GM19023 (cell line): ENCODE results near the gene SPAG8.

Experiments
- ATAC-seq: cut with Tn5 transposase; IDR thresholded peaks from one replicate; pipeline ENCODE4 v1.9.1; 2021; ENCODE audit warnings: mild to moderate bottlenecking, moderate library complexity; ENCODE audit not compliant: unreplicated experiment

SPAG8 gene

GRCh38 chr9:35811381-35812024, 559 bp downstream of the SPAG8 start:
- ATAC-seq: no peak

DNA sequence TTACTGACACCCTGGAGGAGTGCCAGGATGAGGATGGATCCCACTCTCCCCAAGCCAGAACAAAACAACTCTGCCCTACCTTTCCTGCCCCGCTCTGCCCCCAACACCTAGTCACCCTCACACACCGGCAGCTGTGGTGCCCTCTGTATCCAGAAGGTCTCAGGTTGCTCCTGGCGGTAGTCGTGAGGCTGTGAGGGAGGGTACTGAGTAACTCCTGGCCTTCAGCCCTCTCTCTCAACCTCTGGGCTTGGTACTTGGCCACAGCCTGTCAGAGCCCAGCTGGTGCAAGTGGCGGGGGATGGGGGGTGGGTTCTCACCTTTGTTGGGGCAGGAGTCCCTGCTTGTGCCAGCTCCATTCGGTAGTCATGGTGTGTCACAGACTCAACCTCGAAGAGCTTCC, 1.9 kb downstream of the SPAG8 start:
- ATAC-seq: no peak

DNA sequence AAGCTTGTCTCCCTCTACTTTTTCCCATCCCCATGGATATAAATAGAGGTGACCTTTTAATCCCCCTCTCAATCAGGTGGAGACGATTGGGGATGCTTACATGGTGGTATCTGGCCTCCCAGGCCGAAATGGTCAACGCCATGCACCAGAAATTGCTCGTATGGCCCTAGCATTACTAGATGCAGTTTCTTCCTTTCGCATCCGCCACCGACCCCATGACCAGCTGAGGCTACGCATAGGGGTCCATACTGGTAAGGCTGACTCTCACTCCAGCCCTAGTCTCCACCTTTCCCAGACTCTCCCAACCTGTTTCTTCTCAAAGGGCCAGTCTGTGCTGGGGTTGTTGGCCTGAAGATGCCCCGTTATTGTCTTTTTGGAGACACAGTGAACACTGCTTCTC, 3.6 kb downstream of the SPAG8 start:
- ATAC-seq: no peak

DNA sequence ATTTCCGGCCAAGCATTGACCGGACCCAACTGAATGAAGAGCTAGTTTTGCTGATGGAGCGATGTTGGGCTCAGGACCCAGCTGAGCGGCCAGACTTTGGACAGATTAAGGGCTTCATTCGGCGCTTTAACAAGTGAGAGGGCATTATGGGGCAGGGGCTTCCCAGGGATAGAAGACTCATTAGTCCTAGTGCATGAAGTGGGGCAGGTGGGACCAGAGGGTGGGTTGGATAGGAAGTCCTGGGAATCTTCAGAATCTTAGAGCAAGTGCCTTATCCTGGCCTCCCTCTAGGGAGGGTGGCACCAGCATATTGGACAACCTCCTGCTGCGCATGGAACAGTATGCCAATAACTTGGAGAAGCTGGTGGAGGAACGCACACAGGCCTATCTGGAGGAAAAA, 6.0 kb downstream of the SPAG8 start:
- no peak for ATAC-seq

DNA sequence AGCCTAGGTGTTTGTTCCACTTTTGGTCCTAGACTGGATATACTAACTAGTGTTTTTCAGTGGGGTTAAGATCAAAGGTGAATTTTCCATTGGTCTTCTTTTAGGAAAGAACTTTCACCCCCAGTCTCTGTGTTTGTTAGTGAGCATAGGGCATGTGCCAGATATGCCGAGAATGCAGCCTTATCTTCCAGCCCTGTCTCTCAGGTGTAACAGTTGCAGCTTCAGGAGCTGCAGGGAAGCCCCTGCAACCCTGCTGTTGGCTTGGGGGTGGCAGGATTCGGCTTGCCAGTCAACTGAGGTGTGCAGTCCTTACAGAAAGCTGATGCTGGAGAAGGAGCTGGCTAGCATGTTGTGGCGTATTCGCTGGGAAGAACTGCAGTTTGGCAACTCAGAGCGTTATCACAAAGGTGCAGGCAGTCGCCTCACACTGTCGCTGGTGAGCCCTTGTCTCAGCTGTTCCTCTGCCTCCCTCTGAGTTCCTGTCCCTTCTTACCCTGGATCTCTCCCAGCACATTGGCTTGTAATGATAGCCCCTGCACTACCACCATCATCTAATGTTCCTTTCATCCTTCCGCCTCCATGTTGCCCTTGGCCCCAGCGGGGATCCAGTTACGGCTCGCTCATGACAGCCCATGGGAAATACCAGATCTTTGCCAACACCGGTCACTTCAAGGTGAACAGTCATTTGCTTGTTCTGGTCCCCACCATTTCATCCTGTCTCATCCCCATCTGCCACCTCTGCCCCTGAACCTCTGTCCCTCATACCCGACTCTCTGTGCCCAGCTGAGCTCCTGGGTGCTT, 10.5 kb downstream of the SPAG8 start:
- no peak for ATAC-seq

DNA sequence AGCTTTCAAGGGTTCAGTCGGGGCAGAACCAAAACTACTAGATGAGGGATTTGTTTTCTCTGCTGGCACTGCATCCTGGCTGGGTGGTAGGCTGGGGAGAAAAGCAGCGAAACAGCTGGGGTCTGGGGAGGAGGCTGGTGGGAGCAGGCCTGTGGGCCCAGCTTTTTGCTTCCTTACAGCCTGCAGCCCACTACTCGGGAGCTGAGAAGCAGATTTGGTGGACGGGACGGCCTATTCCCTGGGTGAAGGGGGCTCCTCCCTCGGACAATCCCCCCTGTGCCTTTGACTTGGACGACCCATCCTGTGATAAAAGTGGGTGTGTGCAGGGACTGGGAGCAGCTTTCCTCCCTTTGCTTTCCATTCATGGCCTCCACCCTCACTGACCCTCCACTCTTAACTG, 11.5 kb downstream of the SPAG8 start:
- no peak for ATAC-seq

- ATAC-seq: peak; percentile 56
Observed at GRCh38 chr9:35798658-35799374, 13.2 kb downstream of the SPAG8 start.

DNA sequence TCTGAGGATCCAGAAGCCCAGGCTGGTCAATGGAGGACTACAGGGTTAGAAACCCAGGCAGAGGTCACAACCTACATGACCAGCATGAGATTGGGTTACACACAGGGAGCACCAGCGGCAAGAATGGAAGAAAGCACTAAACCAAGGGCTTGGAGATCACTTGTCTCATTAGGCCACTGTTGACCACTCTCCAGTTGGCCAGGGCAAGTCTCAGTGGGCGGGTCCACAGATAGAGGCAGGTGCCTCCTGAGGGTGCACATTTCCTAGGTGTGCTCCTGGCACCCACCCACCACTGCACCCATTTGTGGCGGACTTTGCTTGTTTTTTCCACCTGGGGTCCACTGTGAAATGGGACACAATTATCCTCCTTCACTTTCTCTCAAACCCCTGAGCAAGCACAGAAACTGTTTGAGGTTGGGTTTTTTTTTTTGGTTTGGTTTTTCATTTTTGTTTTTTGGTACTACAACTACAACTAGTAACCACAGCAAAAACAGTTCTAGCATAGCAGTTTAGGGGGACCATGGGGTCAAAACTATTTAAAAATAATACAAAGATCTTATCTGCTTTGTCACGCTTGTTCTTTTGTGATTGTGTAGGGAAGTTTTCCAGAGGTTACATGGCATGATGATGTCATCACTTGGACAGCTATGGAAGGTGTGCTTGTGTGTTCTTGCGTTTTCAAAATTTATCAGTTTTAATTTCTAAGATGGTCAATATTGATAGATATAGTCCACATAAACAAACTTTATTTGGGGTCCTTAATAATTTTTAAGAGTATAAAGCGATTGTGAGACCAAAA, 14.6 kb downstream of the SPAG8 start:
- no peak for ATAC-seq

DNA sequence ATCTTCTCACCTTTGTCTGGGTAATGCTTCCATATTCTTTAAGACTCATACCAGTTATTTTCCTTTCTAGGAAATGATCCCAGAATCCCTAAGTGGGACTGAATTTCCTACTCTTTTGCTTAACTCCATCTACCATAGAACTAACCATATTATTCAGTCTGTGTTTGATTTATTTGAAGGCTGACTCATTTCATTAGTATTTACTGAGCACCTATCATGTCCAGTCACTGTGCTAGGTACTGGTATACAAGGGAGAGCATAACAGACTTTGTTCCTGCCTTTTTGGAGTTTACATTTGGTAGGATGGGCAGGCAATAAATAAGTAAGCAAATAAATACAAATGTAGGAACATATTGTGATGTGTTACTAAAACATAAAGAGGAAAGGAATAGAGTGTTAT, 16.4 kb downstream of the SPAG8 start:
- ATAC-seq: no peak

DNA sequence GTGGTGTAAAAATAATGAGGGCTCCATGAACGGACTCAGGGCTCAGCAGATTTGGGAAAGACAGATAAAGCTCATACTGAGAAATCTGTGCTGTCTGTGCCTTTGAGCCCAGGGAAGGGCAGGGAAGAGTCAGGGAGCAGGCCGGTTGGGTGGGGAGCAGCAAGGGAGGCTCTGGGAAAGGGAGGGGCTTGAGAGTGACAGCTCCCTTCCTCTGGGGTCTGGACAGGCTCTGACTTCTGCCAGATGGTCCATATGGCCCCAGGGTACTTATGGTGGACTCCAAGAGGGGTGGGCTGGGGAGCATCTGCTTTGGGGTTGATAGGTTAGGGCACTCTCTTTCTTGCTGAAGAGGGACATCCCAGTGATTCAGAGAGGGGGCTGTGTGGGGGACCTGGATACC, 18.6 kb downstream of the SPAG8 start:
- no peak for ATAC-seq

DNA sequence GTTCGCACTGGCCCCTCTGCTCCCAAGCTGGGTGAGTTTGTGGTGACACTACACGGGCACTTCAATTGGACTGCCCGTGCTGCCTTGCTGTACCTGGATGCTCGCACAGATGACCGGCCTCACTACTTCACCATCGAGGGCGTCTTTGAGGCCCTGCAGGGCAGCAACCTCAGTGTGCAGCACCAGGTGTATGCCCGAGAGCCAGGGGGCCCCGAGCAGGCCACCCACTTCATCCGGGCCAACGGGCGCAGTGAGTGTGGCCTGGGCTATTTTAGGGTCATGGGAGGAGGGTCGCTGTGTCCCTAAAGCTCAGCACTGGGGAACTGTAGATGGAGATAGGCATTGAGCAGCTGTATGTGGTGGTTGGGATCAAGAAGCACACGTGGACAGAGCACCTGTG, 19.2 kb downstream of the SPAG8 start:
- no peak for ATAC-seq

DNA sequence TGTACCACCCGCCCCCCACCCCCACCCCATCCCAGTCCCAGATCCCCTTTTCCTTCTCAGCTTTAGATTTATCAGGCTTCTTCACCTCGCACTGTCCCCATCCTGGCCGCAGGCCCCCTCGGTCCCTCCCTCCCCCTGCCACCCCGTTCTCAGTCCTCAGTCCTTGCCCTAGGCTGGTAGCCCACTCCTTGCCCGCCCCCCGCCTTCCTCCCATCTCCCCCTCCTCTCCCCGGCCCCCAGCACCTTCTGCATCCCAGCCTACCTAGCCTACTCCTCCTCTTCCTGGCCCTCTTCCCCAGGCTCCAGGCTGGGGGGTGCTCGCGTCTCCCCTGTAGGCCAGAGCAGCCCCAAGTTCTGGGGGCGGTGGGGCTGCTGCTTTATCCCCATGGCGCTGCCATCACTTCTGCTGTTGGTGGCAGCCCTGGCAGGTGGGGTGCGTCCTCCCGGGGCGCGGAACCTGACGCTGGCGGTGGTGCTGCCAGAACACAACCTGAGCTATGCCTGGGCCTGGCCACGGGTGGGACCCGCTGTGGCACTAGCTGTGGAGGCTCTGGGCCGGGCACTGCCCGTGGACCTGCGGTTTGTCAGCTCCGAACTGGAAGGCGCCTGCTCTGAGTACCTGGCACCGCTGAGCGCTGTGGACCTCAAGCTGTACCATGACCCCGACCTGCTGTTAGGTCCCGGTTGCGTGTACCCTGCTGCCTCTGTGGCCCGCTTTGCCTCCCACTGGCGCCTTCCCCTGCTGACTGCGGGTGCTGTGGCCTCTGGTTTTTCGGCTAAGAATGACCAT, 19.8 kb downstream of the SPAG8 start:
- ATAC-seq: no peak

DNA sequence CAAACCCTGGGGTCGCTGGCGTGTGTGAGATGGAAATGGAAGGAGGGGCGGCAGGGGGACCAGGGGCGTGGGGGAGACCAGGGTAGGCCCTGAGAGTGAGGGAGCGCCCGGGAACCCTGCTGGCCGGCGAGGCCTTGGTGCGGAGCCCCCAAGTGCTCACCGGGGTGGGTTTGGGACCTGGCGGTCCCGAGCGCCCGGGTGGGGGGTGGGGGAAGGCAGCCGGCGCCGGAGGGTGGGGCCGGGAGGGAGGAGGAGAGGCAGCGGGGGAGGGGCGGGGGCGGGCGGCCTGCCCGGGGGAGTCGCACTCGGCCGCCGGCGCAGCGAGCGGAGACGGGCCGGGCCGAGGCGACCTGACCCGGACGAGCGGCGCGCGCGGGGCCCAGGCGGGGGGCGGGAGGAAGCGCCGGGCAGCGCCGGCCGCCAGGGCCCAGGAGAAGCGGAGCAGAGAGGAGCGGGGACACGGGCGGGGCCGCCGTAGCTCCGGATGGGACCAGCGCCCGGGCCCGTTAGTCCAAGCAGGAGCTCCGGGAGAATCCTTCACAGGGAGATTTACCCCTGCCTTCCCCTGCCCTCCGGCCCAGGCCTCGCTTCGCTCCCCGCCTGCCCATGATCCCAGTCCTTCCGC, 20.7 kb downstream of the SPAG8 start, which contains the start of gene NPR2:
NPR2 (plus strand) TSS at position 295 of the 625 bp plus-strand sequence. CDS start 818 bp downstream, outside the sequence.
- no peak for ATAC-seq

- ATAC-seq: no peak
Observed at GRCh38 chr9:35790385-35791296, 21.4 kb downstream of the SPAG8 start.

- ATAC-seq: no peak
Observed at GRCh38 chr9:35790025-35790384, 22.1 kb downstream of the SPAG8 start.

- ATAC-seq: no peak
Observed at GRCh38 chr9:35789541-35789940, 22.5 kb downstream of the SPAG8 start.

DNA sequence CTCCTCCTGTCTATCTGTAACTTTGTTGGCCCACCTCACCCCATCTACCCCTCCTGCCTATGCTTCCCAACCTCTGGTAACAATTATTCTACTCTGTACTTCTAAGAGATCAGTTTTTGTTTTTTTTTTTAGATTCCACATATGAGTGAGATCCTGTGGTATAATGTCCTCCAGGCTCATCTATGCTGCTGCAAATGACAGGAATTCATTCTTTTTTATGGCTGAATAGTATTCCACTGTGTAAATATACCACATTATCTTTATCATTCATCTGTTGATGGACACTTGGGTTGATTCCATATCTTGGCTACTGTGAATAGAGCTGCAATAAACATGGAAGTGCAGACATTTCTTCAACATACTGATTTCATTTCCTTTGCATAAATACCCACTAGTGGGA, 28.6 kb downstream of the SPAG8 start:
- ATAC-seq: no peak

- ATAC-seq: no peak
Observed at GRCh38 chr9:35781066-35781465, 31.0 kb downstream of the SPAG8 start.

DNA sequence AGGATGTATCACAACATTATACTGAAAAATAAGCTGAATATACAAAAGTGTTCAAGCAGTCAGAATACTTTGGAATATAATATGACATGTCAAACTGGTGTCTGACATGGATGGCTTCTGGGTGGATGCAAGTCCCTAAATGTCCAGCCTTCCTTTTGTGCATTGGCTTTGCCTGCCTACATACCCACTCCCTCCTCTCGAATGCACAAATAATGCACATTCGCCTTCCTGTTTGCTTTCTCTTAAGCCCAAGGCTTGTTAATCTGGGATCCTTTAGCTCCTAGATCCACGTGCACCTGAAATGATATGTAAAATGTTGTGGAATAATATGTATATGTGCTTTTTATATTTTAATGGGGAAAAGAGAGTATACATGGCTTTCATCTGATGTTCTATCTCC, 33.6 kb downstream of the SPAG8 start:
- no peak for ATAC-seq
